Hepatocyte (in vitro differentiated cells): ENCODE results near the gene ANKS1B. TPM values are rescaled to one million over a fixed set of nuclear protein-coding genes. Genes with fewer than 3 reads are reported as not detected.
"Not testable (repeated sequence)": the region's sequence is repeated elsewhere in the genome, so short reads cannot be mapped to it uniquely, and the experiment has no call there.

Experiments
- DNase-seq: peaks from one replicate; pipeline ENCODE4 v3.0.0-alpha.2; 2016; ENCODE audit warnings: low spot score
- H2AFZ ChIP-seq: fragments of 200-600 bp; sonication (generic); 2 replicates; pipeline ENCODE4 v1.6.0; 2016; ENCODE audit warnings: antibody characterized with exemption, mild to moderate bottlenecking
- H3K27ac ChIP-seq: fragments of 200-600 bp; sonication (generic); 2 replicates; pipeline ENCODE4 v1.5.1; 2016; ENCODE audit warnings: mild to moderate bottlenecking
- H3K27me3 ChIP-seq: fragments of 200-600 bp; sonication (generic); 2 replicates; pipeline ENCODE4 v1.6.1; 2016
- H3K36me3 ChIP-seq: fragments of 200-600 bp; sonication (generic); replicated peaks from 2 replicates; pipeline ENCODE4 v1.5.1; 2016; ENCODE audit warnings: low read depth; ENCODE audit not compliant: insufficient read depth
- H3K4me1 ChIP-seq: fragments of 200-600 bp; sonication (generic); 2 replicates; pipeline ENCODE4 v1.5.1; 2016; ENCODE audit warnings: mild to moderate bottlenecking, moderate library complexity; ENCODE audit not compliant: insufficient read depth
- H3K4me2 ChIP-seq: fragments of 200-600 bp; sonication (generic); 2 replicates; pipeline ENCODE4 v1.6.0; 2016
- H3K4me3 ChIP-seq: fragments of 200-600 bp; sonication (generic); 2 replicates; pipeline ENCODE4 v1.5.1; 2016; ENCODE audit warnings: mild to moderate bottlenecking
- H3K79me2 ChIP-seq: fragments of 200-600 bp; sonication (generic); 2 replicates; pipeline ENCODE4 v1.6.0; 2017; ENCODE audit warnings: mild to moderate bottlenecking
- H3K9me2 ChIP-seq: fragments of 200-600 bp; sonication (generic); replicated peaks from 2 replicates; pipeline ENCODE4 v1.6.0; 2017; ENCODE audit warnings: mild to moderate bottlenecking; ENCODE audit not compliant: insufficient read depth
- H3K9me3 ChIP-seq: fragments of 200-600 bp; sonication (generic); 2 replicates; pipeline ENCODE4 v1.5.1; 2016; ENCODE audit warnings: low read depth, mild to moderate bottlenecking
- H4K20me1 ChIP-seq: fragments of 200-600 bp; sonication (generic); 2 replicates; pipeline ENCODE4 v1.6.0; 2016; ENCODE audit warnings: mild to moderate bottlenecking; ENCODE audit not compliant: insufficient read depth, poor library complexity, severe bottlenecking
- CTCF ChIP-seq: fragments of 200-600 bp; sonication (generic); IDR thresholded peaks from 2 replicates; pipeline ENCODE4 v1.5.1; 2016; ENCODE audit warnings: antibody characterized with exemption, mild to moderate bottlenecking; ENCODE audit not compliant: poor library complexity
- EZH2 ChIP-seq: fragments of 200-600 bp; sonication (generic); IDR thresholded peaks from 2 replicates; pipeline ENCODE4 v1.6.1; 2016; ENCODE audit warnings: antibody characterized with exemption, mild to moderate bottlenecking, borderline replicate concordance
- EZH2phosphoT487 ChIP-seq: fragments of 200-600 bp; sonication (generic); IDR thresholded peaks from one replicate; pipeline ENCODE4 v1.6.1; 2018; ENCODE audit warnings: antibody characterized with exemption, mild to moderate bottlenecking, low read depth, moderate library complexity; ENCODE audit not compliant: unreplicated experiment, severe bottlenecking
- WGBS: methylation state at CpG from one replicate; pipeline ENCODE4 v1.1.6; 2016; ENCODE audit warnings: low lambda C conversion rate; ENCODE audit errors: missing lambda C conversion rate; 5-methylcytosine and 5-hydroxymethylcytosine counted together
- polyA plus RNA-seq: library from polyadenylated mRNA; unstranded; fragments of >200 nt; fragmentation: Nextera tagmentation; extraction: Ambion mirVana; gene quantifications from 2 replicates; pipeline ENCODE4 v1.2.1, GENCODE V29; 2016
- total RNA-seq: library from RNA; depleted of rRNA; stranded (reverse); fragments of >200 nt; gene quantifications from 2 replicates; pipeline ENCODE4 v1.2.3, GENCODE V29; 2014

ANKS1B gene
- total and polyA plus RNA-seq, 2 experiments from 2014 or later: 1.6 to 2.2 TPM

- 87% methylated on average over 4 of the region's 4 CpGs for WGBS
- TF ChIP-seq CTCF (no peak), EZH2phosphoT487 (no peak), EZH2 (no peak)
These were observed 337.3 kb downstream of the ANKS1B start, which contains the start of gene GARIN6 for GRCh38 chr12:99647453-99647852. GARIN6 (plus strand) TSS chr12:99647753; CDS start chr12:99648175, 422 bp downstream.

GRCh38 chr12:99644629-99645028, 340.1 kb downstream of the ANKS1B start:
- Histone ChIP-seq H3K36me3 (no peaks in the 10 kb centered on the region), H3K9me3 (no peaks in the 10 kb centered on the region), H3K4me1 (no peaks in the 10 kb centered on the region), H3K27me3 (no peaks in the 10 kb centered on the region), H3K4me2 (no peak overlapping the region), H3K79me2 (no peaks in the 10 kb centered on the region), H3K4me3 (no peak overlapping the region), H4K20me1 (no peaks in the 10 kb centered on the region), H3K9me2 (no peaks in the 10 kb centered on the region), H2AFZ (no peak overlapping the region), H3K27ac (no peak overlapping the region)
- WGBS: 95% methylated on average over 2 of the region's 2 CpGs
- DNase-seq: no peak
- no peak for TF ChIP-seq CTCF
- no peak for TF ChIP-seq EZH2
- no peak for TF ChIP-seq EZH2phosphoT487

More at GRCh38 chr12:99647453-99647852, 337.3 kb downstream of the ANKS1B start, which contains the start of gene GARIN6:
- H4K20me1 ChIP-seq: no peaks in the 10 kb centered on the region
- no peak within 1 kb of the TSS for H3K4me3 ChIP-seq
- no peaks in the 10 kb centered on the region for H3K9me3 ChIP-seq
- DNase-seq: no peak
- no peaks in the 10 kb centered on the region for H3K4me1 ChIP-seq
- H3K27me3 ChIP-seq: no peaks in the 10 kb centered on the region
- H3K4me2 ChIP-seq: no peak within 1 kb of the TSS
- no peak within 1 kb of the TSS for H3K27ac ChIP-seq
- no peaks in the 10 kb centered on the region for H3K36me3 ChIP-seq
- H2AFZ ChIP-seq: no peak within 1 kb of the TSS
- no peaks in the 10 kb centered on the region for H3K9me2 ChIP-seq
- no peaks in the 10 kb centered on the region for H3K79me2 ChIP-seq

GRCh38 chr12:99627459-99627858, 357.3 kb downstream of the ANKS1B start:
- H3K4me1 ChIP-seq: no peaks in the 10 kb centered on the region
- no peak overlapping the region for H2AFZ ChIP-seq
- H3K9me2 ChIP-seq: no peaks in the 10 kb centered on the region
- no peak overlapping the region for H3K4me2 ChIP-seq
- no peaks in the 10 kb centered on the region for H3K79me2 ChIP-seq
- no peaks in the 10 kb centered on the region for H3K36me3 ChIP-seq
- no peaks in the 10 kb centered on the region for H3K9me3 ChIP-seq
- no peaks in the 10 kb centered on the region for H3K27me3 ChIP-seq
- H4K20me1 ChIP-seq: no peaks in the 10 kb centered on the region
- TF ChIP-seq EZH2 (no peak), EZH2phosphoT487 (no peak), CTCF (no peak)
- H3K27ac ChIP-seq: no peak overlapping the region
- no peak overlapping the region for H3K4me3 ChIP-seq
- 68% methylated on average over 2 of the region's 2 CpGs for WGBS
- no peak for DNase-seq

GRCh38 chr12:99624591-99624990, 360.1 kb downstream of the ANKS1B start:
- not testable (repeated sequence) for H3K4me3 ChIP-seq, H3K79me2 ChIP-seq, DNase-seq, H3K27me3 ChIP-seq, H3K4me2 ChIP-seq, H3K27ac ChIP-seq, H3K9me3 ChIP-seq, H3K4me1 ChIP-seq, H2AFZ ChIP-seq, H4K20me1 ChIP-seq, H3K36me3 ChIP-seq, H3K9me2 ChIP-seq
- 88% methylated on average over 2 of the region's 2 CpGs for WGBS
